C4-2B (cell line): ENCODE data around the gene PCDH9.

Experiments used
- ZFX ChIP-seq: fragments of 450-650 bp; IDR thresholded peaks from 2 replicates; pipeline ENCODE4 v1.6.1; 2017
- TF ChIP-seq, protein P1 (sequence below): fragments of 450-650 bp; conservative IDR thresholded peaks from 2 replicates; pipeline ENCODE4 v1.5.1; 2017; ENCODE audit warnings: mild to moderate bottlenecking

DNA sequence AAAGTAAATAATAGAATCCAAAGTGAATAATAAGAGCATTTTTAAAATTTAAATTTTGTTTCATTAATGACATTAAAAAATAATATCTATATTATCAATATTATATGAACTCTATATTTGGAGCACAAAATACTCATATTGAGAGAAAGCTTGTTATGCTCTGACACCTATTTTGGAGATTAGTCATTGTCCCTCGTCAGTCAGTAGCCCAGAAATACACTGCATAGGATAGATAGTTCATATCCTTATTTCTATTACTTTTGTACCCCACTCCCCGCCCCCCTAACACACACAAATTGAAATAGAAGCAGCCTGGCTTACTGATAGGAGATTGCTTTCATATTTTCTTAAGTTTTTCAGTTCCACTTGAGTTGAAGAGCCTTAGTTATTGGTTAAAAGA, 652.8 kb downstream of the PCDH9 start:
- TF ChIP-seq, protein P1, sequence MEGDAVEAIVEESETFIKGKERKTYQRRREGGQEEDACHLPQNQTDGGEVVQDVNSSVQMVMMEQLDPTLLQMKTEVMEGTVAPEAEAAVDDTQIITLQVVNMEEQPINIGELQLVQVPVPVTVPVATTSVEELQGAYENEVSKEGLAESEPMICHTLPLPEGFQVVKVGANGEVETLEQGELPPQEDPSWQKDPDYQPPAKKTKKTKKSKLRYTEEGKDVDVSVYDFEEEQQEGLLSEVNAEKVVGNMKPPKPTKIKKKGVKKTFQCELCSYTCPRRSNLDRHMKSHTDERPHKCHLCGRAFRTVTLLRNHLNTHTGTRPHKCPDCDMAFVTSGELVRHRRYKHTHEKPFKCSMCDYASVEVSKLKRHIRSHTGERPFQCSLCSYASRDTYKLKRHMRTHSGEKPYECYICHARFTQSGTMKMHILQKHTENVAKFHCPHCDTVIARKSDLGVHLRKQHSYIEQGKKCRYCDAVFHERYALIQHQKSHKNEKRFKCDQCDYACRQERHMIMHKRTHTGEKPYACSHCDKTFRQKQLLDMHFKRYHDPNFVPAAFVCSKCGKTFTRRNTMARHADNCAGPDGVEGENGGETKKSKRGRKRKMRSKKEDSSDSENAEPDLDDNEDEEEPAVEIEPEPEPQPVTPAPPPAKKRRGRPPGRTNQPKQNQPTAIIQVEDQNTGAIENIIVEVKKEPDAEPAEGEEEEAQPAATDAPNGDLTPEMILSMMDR = no peak
- no peak for TF ChIP-seq ZFX
